GM12864 (cell line): ENCODE data around the gene NCAM1.

ENCODE experiments used
- DNase-seq: peaks from one replicate; pipeline ENCODE4 v3.0.0-alpha.2; 2011; ENCODE audit warnings: low read depth
- H3K4me3 ChIP-seq: 2 replicates; pipeline ENCODE4 v1.5.1; 2011; ENCODE audit warnings: mild to moderate bottlenecking, low read depth, low read length, control low read depth
- TF ChIP-seq, protein P1 (sequence below): IDR thresholded peaks from 2 replicates; pipeline ENCODE4 v1.5.1; 2011; ENCODE audit warnings: low read depth, mild to moderate bottlenecking, moderate library complexity, low read length, control low read depth, inconsistent platforms; ENCODE audit errors: missing control alignments

Gene NCAM1

DNA sequence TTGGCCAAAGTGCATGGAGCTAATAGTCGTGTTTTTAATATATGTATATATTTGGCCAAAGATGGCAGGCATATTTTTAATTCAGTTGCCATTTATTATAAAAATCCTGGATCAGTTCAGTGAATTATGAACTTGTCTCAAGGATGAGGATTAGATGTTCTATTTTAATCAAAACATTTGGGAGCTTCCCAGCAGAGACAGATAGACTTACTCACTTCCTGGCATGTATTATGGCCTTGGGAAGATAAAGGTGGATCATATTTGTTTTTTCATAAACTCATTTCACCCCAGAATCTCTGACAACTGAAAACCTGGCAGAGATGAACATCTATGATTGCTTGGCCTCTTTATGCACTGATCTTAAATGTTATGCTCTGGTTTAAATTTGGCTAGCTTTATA lies 148.8 kb downstream of the NCAM1 start:
- TF ChIP-seq, protein P1, sequence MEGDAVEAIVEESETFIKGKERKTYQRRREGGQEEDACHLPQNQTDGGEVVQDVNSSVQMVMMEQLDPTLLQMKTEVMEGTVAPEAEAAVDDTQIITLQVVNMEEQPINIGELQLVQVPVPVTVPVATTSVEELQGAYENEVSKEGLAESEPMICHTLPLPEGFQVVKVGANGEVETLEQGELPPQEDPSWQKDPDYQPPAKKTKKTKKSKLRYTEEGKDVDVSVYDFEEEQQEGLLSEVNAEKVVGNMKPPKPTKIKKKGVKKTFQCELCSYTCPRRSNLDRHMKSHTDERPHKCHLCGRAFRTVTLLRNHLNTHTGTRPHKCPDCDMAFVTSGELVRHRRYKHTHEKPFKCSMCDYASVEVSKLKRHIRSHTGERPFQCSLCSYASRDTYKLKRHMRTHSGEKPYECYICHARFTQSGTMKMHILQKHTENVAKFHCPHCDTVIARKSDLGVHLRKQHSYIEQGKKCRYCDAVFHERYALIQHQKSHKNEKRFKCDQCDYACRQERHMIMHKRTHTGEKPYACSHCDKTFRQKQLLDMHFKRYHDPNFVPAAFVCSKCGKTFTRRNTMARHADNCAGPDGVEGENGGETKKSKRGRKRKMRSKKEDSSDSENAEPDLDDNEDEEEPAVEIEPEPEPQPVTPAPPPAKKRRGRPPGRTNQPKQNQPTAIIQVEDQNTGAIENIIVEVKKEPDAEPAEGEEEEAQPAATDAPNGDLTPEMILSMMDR = no peak
- H3K4me3 ChIP-seq = no peak overlapping the region
- DNase-seq = no peak

DNA sequence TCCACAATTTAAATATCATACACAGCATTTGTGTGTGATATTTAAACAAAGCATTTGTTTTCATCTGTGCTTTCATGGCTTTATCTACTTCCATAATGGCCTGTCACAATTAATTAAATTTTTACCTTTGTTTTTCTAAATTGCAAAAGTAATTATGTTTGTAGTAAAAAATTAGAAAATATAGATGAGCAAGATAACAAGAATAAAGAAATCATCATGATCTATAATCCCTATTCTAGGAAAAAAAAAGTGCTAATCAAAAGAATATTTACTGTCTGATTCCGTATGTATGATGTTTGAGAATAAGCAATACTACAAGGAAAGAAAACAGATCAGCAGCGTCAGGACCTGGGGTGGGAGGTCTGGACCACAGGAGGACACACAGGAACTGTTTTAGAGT lies 149.9 kb downstream of the NCAM1 start:
- DNase-seq = no peak
- no peak overlapping the region for H3K4me3 ChIP-seq
- TF ChIP-seq, protein P1 = no peak

DNA sequence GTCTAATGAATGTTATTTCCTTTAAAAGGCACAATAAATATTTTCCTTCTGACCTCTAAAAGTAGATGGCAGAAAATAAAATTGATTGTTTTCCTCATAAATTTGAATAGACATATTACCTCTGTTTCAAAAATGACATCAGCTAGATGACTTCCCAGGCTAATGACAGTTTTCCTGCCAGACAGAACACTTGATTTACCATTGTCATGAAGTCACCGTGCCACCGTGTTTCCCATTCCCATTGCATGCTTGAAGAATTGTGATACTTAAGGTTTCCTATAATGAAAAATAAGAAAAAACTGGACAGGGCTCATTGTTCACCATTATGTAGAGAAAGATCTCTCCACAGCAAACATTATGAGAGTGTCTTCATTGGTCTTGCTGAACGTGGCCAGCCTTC lies 151.1 kb downstream of the NCAM1 start:
- no peak for DNase-seq
- TF ChIP-seq, protein P1 = no peak
- no peak overlapping the region for H3K4me3 ChIP-seq

DNA sequence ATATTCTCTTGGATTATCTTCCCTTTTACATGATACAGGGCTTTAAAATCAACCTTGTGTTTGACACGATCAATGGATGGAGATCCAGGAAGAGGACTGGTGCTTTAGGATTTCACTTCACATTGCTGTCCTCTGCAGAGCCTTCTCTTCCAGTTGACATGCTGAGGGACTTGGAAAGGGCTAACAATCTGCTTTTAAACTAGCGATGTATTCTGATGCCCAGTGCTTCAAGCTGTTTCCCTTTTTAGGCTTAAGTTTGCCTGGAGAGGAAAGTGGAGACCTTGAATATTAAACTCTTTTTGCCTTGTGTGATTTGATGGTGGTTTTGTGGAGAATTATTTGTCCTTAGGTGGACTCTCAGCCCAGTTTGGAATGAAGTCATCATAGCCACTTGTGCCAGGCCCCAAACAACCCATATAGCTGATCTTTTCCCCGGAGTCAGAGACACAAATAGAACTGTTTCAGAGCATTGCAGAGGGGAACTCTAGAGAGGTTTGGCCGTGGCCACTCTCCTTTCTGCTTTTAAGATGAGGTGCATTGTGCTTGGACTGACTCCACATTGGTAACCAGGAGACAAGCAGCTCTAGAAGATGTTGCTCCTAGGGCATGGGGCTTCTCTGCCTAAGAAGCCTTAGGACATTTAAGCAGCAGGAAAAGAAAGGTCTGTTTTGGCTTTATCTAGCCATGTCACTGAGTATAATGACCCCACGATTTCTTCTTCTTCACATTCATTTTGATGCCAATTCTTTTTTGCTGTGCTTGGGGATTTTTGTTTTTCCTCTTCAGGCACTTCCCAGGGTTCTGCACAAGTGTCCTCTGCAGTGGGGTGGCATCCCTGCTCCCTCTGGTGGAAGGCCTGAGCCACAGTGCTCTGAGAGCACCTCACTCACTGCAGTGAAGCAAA lies 152.8 kb downstream of the NCAM1 start:
- TF ChIP-seq, protein P1 = peak; percentile 51
- DNase-seq = no peak
- H3K4me3 ChIP-seq = no peak overlapping the region

DNA sequence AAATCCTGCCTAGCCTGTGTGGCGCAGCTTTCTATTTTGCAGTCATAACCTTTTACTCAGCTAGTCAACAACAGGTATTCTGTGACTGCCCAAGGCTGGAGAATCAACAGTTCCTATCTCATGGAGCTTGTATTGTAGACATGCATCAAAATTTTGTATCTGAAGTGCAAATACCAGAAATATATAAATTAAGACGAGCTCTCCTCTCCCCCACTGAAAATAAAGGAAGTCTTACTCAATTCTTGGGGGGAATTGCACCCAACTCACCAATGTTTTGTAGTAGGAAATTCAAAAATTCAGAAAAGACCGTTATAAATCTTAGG lies 153.4 kb downstream of the NCAM1 start:
- DNase-seq = no peak
- TF ChIP-seq, protein P1 = no peak
- H3K4me3 ChIP-seq = no peak overlapping the region

DNA sequence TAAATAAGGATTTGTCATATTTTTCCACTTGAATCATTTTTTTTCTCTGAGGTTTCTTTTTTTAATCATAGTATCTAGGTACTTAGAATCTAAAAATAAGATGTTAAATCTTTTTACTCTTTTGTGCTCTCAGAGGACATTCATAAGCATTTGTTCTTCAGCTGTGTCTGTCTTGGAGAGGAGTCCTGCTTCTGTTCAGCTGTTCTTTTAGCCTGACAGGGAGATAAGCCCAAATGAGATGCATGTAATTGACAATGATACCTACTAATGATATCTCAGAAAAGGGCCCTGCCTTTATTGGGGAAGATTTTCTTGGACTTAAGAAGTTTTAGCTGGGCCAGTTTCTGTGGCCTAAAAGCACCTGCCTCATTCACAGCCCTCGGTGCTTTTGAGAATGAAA lies 156.9 kb downstream of the NCAM1 start:
- no peak for DNase-seq
- no peak overlapping the region for H3K4me3 ChIP-seq
- TF ChIP-seq, protein P1 = no peak

DNA sequence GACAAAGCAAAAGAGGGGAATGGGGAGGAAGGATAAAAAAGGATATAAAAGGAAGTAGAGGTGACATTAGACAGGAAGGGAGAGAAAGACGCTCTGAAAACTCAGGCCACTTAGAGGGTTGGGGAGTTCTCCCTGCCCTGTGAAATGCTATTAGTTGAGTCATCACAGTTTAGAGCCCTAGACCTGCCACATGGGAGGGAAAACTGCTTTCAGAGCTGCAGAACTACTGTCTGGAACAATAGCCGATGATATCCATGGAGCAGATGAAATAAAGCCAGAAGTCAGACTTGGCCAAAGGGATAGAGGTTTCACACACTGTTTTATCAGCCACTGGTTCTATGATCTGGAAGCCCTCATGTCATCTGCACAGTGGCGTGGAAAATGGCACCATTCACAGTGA lies 157.9 kb downstream of the NCAM1 start:
- TF ChIP-seq, protein P1 = no peak
- no peak for DNase-seq
- no peak overlapping the region for H3K4me3 ChIP-seq
